ENCODE results near the gene NET1.

DNA sequence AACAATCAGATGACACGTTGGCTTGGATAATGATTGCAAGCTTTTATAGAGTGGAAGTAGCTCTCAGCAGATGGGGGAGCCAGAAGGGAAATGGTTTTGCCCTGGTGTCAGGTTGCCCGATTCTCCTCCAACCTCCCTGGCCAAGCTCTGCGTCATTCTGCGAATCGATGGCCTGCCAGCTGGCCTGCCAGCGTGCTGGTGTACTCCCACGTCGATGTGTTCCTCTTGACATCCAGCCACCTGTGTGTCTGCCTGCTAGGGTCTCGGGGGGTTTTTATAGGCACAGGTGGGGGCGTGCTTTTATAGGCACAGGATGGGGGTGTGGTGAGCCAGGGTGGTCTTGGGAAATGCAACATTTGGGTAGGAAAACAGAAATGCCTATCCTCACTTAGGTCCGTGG is 4.6 kb downstream of the NET1 start:
- TF ChIP-seq CTCF (conservative IDR thresholded peaks at IDR 0.05) (no peak), ZFX (IDR thresholded peaks at IDR 0.05) (no peak)

Measured in C4-2B (cell line).